Measurements from ENCODE around the gene LRRFIP1.

DNA sequence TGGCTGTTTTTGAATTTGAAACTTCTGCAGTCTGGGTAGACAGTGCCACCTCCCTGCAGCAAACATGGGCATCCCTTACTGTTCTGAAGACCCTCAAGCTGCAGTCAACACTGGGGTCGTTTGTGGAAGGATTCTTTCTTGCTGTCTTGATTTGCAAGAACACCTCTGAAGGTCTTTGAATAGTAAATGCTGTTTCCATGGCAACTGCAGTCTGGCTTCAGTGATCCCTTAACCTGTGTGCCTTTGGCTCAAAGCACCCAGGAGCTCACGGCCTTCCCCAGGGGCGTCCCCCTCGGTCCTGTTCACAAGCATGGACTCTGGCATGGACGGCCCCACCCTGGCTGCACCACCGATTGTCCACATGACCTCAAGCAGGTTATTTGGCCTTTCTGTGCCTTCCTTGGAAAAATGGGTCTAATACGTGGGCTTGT, 38.3 kb downstream of the LRRFIP1 start:
- TF ChIP-seq EZH2phosphoT487 (IDR thresholded peaks at IDR 0.05) (no peak), CTCF (IDR thresholded peaks at IDR 0.05) (no peak), EZH2 (IDR thresholded peaks at IDR 0.05) (no peak)

Measured in neural progenitor cell (in vitro differentiated cells).